K562 (cell line): Measurements from ENCODE around the gene DGCR2. TPM values are rescaled to one million over a fixed set of nuclear protein-coding genes. Genes with fewer than 3 reads are reported as not detected.

Source experiments
- ATF1 ChIP-seq, 2 experiments: fragments of 450-650 bp in 1 of 2; IDR thresholded peaks; 2 replicates each; pipeline ENCODE4 v1.6.1; 2016; ENCODE audit warnings: missing compliant biosample characterization in 1 of 2, missing genetic modification characterization in 1 of 2
- CHD1 ChIP-seq: fragments of 200-600 bp; sonication (generic); IDR thresholded peaks from one replicate; pipeline ENCODE4 v1.6.1; 2012; ENCODE audit warnings: mild to moderate bottlenecking, moderate library complexity, low read length, inconsistent platforms
- HLTF ChIP-seq: fragments of 450-650 bp; IDR thresholded peaks from 2 replicates; pipeline ENCODE4 v1.6.1; 2016
- MXI1 ChIP-seq: IDR thresholded peaks from 2 replicates; pipeline ENCODE4 v1.6.1; 2011; ENCODE audit warnings: low read depth, mild to moderate bottlenecking, improper control_type of control experiment, low read length
- TBP ChIP-seq: optimal IDR thresholded peaks from 2 replicates; pipeline ENCODE3; 2011; ENCODE audit warnings: low read depth, low read length, improper control_type of control experiment
- ZFPM2 ChIP-seq: fragments of 250-450 bp; sonication (Bioruptor Pico); IDR thresholded peaks from 2 replicates; pipeline ENCODE4 v1.5.1; 2022; ENCODE audit warnings: mild to moderate bottlenecking
- ZNF124 ChIP-seq: sonication (generic); formaldehyde crosslinking; IDR thresholded peaks from 2 replicates; pipeline ENCODE4 v1.8.1; 2022; ENCODE audit warnings: missing genetic modification reagents
- ZNF224 ChIP-seq: sonication (generic); formaldehyde crosslinking; IDR thresholded peaks from 2 replicates; pipeline ENCODE4 v1.8.0; 2022; ENCODE audit warnings: mild to moderate bottlenecking, missing genetic modification reagents
- ZNF232 ChIP-seq: sonication (generic); formaldehyde crosslinking; IDR thresholded peaks from 2 replicates; pipeline ENCODE4 v1.8.0; 2022; ENCODE audit warnings: mild to moderate bottlenecking, missing genetic modification reagents
- ZNF57 ChIP-seq: fragments of 450-650 bp; formaldehyde crosslinking; IDR thresholded peaks from 2 replicates; pipeline ENCODE4 v1.4.0; 2020; ENCODE audit warnings: mild to moderate bottlenecking, moderate library complexity
- polyA plus RNA-seq, 8 experiments: library from polyadenylated mRNA; depleted of rRNA in 4 of 8; stranded (reverse) in 5 of 8; unstranded in 3 of 8; fragments of >200 nt; fragmentation: Nextera tagmentation in 2 of 8; fragmentation: Illumina TruSeq in 1 of 8; extraction: Ambion mirVana in 2 of 8; extraction: Trizol in 1 of 8; gene quantifications; 2 replicates each; pipeline versions ENCODE4 v1.2.1 to v1.2.3, GENCODE V29; 2011 to 2014; ENCODE audit warnings: inconsistent platforms in 1 of 8, missing spikeins in 1 of 8
- total RNA-seq, 7 experiments: library from RNA; depleted of rRNA in 6 of 7; stranded (reverse); fragments of >200 nt in 6 of 7; fragmentation: Illumina TruSeq in 2 of 7; extraction: Trizol in 2 of 7; gene quantifications; 2 replicates each; pipeline versions ENCODE4 v1.2.1 to v1.2.3, GENCODE V29; 2011 to 2021; ENCODE audit warnings: low replicate concordance in 1 of 7
- TF ChIP-seq, protein P1 (sequence below): fragments of 250-450 bp; sonication (Bioruptor Pico); IDR thresholded peaks from 2 replicates; pipeline ENCODE4 v1.8.0; 2021; ENCODE audit warnings: mild to moderate bottlenecking, moderate library complexity
- TF ChIP-seq, protein P2 (sequence below): fragments of 250-450 bp; sonication (Bioruptor Pico); IDR thresholded peaks from 2 replicates; pipeline ENCODE4 v1.4.0; 2020; ENCODE audit warnings: borderline replicate concordance
- TF ChIP-seq, protein P3 (sequence below): conservative IDR thresholded peaks from 2 replicates; pipeline ENCODE4 v1.6.1; 2011; ENCODE audit warnings: low read depth, mild to moderate bottlenecking, low read length; ENCODE audit not compliant: control insufficient read depth
- TF ChIP-seq, protein P4 (sequence below), 2 experiments: fragments of 450-650 bp in 1 of 2; sonication (generic) in 1 of 2; formaldehyde crosslinking in 1 of 2; IDR thresholded peaks; 2 replicates each; pipeline versions ENCODE4 v1.7.1 to v1.9.0; 2016 to 2022; ENCODE audit warnings: inconsistent platforms in 1 of 2, mild to moderate bottlenecking in 1 of 2, missing genetic modification reagents in 1 of 2

The DGCR2 gene
- total and polyA plus RNA-seq, 9 of the 15 experiments (the other 6 are each of a cell fraction or from before 2014, with no cell fraction given) = 0.69 to 101 (median 56.4) TPM

DNA sequence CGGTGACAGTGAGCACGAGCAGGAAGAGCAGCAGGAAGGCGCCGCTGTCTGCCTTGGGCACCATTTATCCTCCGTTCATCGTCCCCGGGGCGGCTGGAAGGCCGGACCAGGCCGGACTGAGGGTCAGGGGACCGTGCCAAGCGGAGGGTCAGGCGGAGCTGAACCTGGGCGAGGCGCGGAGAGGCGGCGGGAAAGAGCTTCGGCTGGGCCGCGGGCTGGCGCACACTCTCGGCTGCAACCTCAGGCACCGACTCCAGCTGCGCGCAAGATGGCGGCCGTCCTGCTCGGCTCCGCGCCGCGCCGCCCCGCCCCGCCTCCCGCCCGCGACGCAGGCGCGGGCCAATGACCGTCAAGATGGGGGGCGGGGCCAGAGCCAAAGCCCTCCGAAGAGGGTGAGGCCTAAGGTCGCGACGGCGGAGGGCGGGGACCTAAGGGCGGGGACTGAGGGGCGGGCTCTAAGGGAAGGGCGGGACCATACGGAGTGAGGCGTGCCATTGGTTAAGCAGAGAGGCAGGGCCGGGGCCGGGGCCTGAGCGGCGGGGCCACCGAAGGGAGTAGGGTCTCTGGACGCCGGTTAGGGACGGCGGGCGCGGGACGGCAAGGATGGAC, at the start of gene DGCR2 (continued):
- TF ChIP-seq, protein P1, sequence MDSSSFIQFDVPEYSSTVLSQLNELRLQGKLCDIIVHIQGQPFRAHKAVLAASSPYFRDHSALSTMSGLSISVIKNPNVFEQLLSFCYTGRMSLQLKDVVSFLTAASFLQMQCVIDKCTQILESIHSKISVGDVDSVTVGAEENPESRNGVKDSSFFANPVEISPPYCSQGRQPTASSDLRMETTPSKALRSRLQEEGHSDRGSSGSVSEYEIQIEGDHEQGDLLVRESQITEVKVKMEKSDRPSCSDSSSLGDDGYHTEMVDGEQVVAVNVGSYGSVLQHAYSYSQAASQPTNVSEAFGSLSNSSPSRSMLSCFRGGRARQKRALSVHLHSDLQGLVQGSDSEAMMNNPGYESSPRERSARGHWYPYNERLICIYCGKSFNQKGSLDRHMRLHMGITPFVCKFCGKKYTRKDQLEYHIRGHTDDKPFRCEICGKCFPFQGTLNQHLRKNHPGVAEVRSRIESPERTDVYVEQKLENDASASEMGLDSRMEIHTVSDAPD (CRISPR knock-in tag) = no peak
- TF ChIP-seq ZNF224 (no peak), ATF1 (CRISPR knock-in tag; IDR thresholded peaks at IDR 0.05) (peak; percentile 81), ATF1 (tag; IDR thresholded peaks at IDR 0.05) (peak; percentile 89), TBP (peak; percentile 94), HLTF (peak; percentile 78; the same call in 1 of the 2 replicates), ZFPM2 (CRISPR knock-in tag) (peak; percentile 48; the same call in 1 of the 2 replicates), ZNF124 (CRISPR knock-in tag) (no peak), CHD1 (peak; percentile 81), ZNF57 (peak; percentile 74; the same call in 1 of the 2 replicates), MXI1 (peak; percentile 55), ZNF232 (no peak)
- TF ChIP-seq, protein P2, sequence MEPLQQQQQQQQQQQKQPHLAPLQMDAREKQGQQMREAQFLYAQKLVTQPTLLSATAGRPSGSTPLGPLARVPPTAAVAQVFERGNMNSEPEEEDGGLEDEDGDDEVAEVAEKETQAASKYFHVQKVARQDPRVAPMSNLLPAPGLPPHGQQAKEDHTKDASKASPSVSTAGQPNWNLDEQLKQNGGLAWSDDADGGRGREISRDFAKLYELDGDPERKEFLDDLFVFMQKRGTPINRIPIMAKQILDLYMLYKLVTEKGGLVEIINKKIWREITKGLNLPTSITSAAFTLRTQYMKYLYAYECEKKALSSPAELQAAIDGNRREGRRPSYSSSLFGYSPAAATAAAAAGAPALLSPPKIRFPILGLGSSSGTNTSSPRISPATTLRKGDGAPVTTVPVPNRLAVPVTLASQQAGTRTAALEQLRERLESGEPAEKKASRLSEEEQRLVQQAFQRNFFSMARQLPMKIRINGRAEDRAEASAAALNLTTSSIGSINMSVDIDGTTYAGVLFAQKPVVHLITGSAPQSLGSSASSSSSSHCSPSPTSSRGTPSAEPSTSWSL = peak; percentile 92; the same call in 1 of the 2 replicates
- TF ChIP-seq, protein P3, sequence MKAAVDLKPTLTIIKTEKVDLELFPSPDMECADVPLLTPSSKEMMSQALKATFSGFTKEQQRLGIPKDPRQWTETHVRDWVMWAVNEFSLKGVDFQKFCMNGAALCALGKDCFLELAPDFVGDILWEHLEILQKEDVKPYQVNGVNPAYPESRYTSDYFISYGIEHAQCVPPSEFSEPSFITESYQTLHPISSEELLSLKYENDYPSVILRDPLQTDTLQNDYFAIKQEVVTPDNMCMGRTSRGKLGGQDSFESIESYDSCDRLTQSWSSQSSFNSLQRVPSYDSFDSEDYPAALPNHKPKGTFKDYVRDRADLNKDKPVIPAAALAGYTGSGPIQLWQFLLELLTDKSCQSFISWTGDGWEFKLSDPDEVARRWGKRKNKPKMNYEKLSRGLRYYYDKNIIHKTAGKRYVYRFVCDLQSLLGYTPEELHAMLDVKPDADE = peak; percentile 87
- TF ChIP-seq, protein P4, sequence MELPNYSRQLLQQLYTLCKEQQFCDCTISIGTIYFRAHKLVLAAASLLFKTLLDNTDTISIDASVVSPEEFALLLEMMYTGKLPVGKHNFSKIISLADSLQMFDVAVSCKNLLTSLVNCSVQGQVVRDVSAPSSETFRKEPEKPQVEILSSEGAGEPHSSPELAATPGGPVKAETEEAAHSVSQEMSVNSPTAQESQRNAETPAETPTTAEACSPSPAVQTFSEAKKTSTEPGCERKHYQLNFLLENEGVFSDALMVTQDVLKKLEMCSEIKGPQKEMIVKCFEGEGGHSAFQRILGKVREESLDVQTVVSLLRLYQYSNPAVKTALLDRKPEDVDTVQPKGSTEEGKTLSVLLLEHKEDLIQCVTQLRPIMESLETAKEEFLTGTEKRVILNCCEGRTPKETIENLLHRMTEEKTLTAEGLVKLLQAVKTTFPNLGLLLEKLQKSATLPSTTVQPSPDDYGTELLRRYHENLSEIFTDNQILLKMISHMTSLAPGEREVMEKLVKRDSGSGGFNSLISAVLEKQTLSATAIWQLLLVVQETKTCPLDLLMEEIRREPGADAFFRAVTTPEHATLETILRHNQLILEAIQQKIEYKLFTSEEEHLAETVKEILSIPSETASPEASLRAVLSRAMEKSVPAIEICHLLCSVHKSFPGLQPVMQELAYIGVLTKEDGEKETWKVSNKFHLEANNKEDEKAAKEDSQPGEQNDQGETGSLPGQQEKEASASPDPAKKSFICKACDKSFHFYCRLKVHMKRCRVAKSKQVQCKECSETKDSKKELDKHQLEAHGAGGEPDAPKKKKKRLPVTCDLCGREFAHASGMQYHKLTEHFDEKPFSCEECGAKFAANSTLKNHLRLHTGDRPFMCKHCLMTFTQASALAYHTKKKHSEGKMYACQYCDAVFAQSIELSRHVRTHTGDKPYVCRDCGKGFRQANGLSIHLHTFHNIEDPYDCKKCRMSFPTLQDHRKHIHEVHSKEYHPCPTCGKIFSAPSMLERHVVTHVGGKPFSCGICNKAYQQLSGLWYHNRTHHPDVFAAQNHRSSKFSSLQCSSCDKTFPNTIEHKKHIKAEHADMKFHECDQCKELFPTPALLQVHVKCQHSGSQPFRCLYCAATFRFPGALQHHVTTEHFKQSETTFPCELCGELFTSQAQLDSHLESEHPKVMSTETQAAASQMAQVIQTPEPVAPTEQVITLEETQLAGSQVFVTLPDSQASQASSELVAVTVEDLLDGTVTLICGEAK (IDR thresholded peaks at IDR 0.05) = no peak
- TF ChIP-seq, protein P4 (CRISPR knock-in tag; IDR thresholded peaks at IDR 0.05) = no peak
